Stimulated activated CD4-positive, alpha-beta T cell treated with anti-CD3 and anti-CD28 coated beads, Interleukin-1b, Interleukin-23, amount 100 ng/mL, for 4 hours (primary cell): Measurements from ENCODE around the gene TNFRSF4.
"Not testable (repeated sequence)": the region's sequence is repeated elsewhere in the genome, so short reads cannot be mapped to it uniquely, and the experiment has no call there.

ENCODE experiments used
- DNase-seq, 2 donors: peaks; one replicate each; pipeline ENCODE4 v3.0.0-alpha.2; 2020; ENCODE audit warnings: low read depth in 2 of 2

The TNFRSF4 gene

DNA sequence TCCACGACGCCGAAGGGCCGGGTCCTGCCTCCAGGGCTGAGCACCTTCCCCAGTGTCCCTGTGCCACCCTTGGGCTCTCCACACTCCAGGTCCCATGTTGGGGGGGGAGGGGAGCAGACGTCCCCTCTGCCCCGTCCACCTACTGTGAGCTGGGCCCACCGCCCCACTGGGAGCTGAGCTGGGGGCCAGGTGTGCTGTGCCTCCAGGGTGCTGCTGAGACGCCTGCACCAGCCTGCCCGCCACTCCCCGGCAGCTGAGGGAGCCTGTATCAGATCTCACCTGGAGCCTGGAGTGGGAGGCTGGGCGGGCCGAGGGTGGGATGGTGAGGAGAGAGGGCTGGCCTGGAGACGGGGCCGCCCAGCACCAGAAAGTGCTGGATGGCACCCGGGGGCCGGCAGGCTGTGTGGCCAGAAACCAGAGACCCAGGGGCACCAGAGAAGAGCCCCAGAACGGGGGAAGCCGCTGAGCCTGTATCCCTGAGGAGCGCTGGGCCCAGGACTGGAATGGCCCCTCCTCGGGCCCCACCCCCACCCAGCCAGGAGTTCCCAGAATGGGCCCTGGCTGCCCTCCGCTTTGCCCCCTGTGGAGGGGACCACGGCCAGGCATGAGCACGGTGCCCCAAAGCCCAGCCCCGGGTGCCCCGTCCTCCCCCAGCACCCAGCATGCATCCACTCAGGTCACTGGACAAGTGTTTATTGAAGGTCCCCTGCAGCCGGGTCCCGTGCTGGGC, 11.0 kb downstream of the TNFRSF4 start:
- no peak for DNase-seq

DNA sequence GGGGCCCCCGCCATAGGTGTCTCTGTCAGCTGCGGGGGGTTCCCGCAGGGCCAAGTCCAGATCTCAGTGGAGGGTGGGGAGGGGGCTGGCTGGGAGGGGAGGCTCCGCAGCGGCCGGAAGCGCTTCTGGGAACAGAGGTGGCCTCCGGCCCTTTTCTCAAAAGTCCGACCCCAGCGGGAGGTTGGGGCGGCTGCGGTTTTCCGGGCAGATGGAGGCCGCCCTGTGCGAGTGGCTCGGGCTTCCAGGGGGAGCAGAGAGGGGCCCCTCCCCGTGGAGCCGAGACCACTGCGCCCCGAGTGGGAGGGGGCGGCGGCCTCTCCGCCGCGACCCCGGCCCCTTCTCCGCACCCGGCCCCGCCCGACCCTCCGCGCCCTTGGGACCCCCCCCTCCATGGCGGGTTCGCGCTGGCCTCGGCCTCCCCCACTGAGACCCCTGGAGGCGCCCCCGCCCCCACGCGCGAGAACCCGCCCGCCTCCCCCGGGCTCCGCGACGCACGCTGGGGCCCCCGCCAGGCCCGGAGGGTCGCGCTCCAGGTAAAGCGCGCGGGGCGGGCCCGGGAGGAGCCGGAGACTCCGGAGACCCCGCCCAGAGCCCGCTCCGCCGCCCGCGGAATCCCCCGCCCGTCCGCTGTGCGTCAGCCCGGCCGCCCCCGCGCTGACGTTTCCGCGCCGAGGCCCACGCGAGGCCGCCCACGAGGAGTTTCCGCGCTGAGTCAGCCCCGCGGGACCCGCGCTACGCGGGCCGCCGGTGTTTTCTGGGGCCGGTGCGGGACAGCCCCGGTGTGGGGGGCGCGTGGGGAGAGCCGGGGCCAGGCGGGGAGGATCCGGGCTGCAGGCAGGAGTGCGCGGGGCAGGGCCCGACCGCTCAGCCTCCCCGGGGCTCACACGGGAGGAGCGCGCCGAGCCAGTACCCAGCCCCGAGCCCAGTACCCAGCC, 12.8 kb downstream of the TNFRSF4 start:
- DNase-seq: peak; percentile 94

DNA sequence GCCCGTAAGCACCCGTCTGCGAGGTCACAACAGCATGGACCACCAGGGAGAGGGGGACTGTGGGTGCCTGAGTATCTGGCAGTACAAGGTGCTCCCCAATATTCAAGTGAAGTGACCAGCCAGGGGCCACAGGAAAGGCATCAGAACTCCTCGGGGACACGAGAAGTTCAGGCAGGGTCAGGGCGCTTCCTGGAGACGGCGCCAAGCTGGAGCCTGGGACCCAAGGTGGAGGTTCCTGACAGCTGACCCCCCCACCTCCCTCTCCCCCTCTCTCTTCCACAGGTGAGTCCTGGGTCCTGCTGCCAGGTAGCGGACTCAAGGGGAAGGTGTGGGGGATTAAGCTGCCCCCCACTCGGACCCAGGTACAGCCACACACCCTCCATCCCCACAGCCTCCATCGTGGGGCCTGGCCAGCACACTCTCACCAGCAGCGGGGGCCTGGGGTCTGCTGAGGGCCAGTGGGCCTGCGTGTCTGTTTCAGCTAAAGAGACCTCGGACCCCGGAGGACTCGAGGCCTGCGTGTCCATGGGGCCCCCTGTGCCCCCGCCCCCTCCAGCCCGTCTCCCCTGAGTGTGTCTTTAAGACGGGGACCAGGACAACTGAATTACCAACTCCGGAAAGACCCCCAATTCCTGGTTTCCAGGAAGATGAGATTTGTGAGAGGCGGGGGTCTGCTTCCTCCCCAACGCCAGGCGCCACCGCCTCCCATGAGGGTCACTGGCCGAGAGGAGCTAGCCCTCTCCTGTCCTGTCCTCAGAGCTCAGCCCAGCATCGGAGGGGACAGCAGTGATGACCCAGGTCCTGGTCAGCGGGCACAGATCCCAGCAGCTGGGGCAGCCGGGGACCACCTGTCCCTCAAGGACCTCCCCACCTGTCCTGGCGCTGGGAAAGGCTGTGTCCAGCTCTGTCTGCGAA, 13.7 kb downstream of the TNFRSF4 start:
- DNase-seq: no peak

DNA sequence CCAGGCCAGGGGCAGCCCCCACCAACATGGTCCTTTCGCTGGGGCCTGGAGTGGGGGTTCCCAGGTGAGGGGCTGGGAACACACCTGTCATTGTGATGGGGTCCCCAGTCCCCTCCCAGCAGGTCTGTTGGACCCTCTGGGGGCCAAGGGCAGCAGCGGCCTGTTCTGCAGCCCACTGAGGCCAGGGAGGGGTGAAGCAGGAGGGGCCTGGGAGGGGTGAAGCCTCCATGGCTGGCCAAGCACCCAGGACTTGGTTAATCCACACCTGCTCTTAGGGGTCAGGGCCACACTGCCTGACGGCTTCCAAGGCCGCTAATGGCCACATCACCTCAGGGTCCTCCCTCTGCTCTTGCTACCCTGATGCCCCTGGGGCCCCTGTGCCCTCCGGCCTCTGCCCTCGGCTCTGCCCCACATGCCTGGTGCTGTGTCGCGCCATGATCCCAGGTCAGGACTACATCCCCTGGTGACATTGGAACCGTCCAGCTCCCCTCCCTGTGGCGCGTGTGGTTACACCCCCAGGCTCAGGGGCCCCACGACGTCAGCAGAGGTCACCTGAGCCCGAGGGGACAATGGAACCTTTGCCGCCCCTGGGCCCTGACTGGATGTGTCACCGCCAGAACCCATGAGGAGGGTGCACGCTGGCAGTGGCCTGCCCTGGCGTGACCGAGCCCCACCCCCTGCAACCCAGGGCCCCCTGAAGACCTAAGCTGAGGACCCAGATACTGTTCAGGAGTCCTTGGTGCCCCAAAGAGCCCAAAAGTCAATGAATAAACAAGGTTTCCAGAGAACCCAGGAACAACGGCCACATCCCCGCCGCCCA, 14.6 kb downstream of the TNFRSF4 start:
- DNase-seq: no peak

DNA sequence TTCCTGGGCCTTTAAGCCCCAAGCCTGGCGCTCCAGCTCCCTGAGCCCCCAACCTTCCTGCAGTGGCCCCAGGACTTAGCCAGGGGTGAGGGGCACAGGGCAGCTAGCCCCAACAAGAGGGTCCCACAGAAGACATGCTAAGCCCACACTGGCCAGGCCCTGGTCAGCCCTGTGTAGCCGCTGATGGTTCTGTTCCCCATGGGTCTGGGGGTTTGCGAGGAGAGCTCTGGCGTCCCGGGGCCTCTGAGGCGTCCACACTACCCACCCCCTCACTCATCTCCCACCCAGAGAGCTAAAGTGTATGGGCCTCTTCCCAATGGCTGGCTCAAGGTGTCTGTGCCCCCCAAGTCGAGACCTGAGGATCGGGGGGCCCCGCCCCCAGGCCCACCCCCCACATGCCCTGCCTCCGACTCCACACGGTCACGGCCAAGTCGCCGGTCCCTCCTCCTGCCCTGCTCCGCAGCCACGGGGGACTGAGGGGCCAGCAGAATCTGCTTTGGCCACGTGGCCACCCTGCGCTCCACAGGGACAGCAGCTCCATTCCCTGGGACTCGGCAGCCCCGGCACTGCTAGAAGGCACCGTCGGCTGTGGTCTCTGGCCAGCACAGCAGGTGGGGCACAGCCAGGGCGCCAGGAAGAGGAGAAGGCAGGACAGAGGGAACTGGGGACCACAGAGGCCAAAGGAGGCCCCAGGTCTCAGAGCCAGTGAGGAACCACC, 15.4 kb downstream of the TNFRSF4 start:
- no peak for DNase-seq

DNA sequence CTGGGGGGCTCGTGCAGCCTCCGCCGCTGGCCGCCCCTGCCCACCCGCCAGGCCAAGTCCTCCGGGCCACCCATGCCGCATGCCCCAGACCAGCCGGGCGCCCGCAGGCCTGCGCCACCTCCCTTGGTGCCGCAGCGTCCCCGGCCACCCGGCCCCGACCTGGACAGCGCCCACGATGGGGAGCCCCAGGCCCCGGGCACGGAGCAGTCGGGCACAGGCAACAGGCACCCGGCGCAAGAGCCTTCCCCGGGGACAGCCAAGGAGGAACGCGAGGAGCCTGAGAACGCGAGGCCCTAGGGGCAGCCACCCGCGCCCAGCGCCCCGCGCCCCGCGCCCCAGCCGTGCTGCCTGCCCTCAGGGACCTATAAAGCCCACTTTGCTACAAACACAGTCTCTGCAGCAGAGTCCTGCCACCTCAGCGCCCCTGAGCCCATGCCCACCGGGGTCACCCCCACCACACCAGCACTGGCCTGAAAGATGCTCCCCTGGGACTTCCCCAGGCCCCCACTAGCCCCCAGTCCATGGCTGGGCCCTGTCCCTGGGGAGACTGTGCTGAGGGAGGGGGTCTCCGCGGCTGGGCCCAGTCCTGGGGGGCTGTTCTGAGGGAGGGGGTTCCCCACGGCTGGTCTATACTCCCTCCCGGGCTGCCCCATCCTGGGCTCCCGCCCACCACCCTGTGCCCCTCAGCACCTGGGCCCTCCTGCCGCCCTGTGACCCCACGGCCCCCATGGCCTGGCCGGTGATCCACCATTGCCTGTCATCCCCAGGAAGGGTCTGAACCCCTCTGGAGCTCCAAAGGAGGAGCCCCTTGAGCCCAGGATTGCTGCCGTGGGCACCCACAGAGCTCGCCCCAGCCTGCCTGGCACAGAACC, 16.2 kb downstream of the TNFRSF4 start:
- DNase-seq: no peak

DNA sequence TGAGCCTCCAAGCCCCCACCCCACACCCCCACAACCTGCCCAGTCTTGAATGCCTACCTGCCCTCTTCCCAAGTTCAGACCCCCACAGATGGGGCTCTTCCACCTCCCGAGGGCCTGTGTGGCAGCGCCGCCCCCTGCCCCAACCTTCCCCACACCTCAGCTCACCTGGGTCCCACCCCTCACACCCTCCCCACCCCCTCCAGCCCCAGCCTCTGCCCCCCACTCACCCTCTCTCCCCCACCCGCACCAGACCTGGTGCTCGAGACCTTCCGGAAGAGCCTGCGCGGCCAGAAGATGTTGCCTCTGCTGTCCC, 16.8 kb downstream of the TNFRSF4 start:
- no peak for DNase-seq

DNA sequence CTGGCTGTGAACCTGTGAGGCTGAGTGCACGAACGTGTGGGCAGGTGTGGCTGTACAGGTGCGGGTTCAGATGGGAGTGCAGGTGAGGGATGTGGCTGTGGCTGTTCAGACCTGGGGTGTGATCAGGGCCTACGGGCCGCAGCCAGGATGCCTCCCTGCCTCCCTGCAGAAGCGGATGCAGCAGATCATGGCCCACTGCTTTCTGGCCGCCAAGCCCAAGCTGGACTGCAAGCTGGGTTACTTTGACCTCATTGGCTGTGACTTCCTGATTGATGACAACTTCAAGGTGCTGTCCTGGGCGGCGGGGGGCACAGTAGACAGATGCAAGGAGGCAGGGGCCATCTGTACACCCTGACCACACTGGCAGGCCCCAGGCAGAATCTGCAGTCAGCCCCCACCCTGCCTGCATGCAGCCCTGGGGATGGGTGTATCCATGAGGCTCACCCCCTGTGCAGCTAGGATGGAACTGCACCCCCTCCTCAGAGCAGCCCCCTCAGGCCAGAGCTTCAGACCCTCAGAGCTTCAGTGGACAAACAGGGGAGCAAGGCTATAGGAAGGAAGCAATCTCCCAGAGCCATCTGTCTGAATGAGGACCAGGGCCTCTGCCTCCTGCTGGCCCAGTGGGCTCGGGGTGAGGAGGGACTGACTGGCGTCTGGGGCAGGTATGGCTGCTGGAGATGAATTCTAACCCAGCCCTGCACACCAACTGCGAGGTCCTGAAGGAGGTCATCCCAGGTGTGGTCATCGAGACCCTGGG, 17.3 kb downstream of the TNFRSF4 start:
- no peak for DNase-seq

DNA sequence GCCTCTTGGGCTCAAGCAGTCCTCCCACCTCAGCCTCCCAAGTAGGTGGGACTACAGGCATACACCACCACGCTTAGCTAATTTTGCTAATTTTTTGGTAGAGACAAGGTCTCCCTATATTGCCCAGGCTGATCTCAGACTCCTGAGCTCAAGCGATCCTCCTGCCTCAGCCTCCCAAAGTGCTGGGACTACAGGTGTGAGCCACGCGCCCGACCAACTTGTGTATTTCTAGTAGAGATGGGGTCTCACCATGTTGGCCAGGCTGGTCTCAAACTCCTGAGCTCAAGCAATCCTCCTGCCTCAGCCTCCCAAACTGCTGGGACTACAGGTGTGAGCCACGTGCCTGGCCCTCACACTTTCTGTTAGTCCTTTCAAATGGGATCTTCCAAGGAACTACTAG, 18.2 kb downstream of the TNFRSF4 start:
- DNase-seq: not testable (repeated sequence)

DNA sequence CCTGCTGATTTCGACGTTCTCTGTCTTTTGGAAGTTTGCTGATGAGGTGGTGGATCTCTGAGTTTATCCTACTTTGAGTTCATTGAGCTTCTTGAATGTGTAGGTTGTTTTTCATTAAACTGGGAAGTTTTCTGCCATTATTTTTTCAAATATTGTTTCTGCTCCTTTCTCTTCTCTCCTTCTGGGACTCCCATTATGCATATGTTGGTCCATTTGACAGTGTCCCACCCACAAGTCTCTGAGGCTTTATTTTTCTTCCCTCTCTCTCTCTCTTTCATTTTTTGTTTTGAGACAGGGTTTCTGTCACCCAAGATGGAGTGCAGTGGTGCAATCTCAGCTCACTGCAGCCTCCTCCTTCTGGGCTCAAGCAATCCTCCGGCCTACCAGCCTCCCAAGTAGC, 19.2 kb downstream of the TNFRSF4 start:
- DNase-seq: no peak

DNA sequence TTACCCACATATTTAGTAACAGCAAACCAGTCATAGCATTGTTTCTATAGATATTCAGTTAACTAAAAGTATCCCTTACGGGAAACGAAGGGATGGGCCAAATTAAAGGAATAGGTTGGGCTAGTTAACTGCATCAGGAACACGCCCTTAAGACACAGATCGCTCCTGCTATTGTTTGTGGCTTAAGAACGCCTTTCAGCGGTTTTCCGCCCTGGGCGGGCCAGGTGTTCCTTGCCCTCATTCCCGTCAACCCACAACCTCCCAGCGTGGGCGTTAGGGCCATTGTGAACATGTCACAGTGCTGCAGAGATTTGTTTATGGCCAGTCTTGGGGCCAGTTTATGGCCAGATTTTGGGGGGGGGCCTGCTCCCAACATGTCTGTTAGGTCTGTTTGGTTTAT, 22.2 kb downstream of the TNFRSF4 start:
- no peak for DNase-seq

DNA sequence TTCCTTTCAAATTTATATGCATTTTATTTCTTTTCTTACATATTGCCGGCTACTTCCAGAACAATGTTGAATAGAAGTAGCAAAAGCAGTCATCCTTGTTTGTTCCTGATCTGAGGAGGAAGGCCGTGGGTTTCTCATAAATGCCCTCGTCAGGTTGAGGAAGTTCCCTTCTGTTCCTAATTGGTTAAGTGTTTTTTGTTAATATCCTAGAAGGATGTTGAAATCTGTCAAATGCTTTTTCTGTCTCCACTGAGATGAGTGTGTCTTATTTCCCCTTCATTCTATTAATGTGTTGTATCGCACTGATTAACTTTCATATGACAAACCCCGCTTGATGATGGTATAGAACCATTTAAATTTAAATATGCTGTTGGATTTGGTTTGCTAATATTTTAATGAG, 24.8 kb downstream of the TNFRSF4 start:
- no peak for DNase-seq

DNA sequence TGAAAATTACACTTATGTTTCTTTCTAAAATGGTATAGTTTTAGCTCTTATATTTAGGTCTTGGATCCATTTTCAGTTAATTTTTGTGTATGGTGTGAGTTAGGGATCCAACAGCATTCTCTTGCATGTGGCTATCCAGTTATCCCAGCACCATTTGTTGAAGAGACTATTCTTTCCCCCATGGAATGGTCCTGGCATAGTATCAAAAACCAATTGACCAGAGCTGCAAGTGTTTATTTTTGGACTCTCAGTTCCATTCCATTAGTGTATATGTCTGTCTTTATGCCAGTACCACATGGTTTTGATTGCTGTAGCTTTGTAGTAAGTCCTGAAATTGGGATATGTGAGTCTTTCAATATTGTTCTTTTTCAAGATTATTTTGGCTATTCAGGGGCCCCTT, 26.0 kb downstream of the TNFRSF4 start:
- DNase-seq: no peak

DNA sequence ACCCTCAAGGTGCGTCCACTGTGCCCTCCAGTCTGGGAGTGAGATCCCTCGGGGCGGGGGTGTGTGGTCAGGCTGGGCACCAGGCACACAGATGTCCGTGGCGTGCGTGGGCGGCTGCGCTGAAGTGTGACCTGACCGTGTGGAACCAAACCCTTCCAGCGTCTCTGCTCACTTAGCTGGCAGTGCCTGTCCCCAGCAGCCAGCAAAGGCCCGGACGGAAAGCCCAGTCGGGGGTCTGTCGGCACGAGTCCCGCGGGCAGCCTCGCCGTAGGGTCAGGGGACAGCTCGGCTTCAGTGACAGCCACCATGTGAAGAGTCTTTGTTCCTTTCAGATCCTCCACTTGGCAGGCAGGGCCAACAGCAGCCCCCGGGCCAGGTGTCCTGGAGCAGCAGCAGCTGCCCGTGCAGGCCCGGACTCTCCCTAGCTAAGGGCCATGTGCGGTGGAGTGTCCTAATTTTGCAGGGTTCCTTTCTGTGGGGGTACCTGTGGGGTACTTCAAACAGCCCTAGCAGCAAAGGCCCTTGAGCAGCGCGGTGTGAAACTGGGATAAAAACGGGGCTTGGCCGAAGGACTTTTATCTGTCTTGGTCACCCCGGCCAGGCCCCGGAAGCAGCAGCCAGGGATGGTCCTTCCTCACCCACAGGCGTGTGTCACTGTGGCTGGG, 28.7 kb downstream of the TNFRSF4 start:
- DNase-seq: no peak

DNA sequence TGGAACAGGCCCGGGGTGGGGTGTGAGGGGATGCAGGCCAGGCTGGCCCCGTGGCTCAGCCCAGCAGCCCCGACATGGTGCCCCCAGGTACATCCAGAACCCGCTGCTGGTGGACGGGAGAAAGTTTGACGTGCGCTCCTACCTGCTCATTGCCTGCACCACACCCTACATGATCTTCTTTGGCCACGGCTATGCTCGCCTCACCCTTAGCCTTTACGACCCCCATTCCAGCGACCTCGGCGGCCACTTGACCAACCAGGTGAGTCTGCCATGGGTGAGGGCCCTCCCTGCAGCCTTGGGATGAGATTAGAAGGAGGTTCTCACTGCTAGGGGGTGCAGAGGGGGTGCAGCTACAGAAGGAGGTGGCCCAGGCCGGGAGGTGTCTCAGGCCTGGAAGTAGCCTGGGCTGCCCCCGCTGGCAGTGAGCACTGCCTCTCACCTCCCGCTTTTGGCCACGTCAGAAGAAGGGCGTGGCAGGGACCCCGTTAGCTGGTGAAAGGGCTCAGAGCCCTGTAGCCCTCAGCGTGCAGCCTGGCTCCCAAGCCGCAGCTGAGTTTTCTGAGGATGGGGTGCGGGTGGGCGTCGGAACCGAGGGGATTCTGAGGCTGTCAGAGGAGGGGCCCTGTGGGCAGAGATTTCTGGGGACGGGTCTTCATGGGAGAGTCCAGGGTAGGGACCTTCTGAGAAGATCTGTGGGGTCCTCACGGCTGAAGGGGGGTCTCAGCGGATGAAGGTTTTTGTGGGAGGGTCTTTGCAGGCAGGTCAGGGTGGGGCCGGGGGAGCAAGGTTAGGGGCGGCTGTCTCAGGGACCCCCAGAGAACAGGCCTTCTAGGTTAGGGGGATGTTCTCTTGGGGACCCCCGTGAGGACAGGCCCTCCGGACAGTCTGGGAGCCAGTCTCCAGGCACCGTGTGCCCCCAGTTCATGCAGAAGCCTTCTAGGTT, 29.8 kb downstream of the TNFRSF4 start:
- no peak for DNase-seq

DNA sequence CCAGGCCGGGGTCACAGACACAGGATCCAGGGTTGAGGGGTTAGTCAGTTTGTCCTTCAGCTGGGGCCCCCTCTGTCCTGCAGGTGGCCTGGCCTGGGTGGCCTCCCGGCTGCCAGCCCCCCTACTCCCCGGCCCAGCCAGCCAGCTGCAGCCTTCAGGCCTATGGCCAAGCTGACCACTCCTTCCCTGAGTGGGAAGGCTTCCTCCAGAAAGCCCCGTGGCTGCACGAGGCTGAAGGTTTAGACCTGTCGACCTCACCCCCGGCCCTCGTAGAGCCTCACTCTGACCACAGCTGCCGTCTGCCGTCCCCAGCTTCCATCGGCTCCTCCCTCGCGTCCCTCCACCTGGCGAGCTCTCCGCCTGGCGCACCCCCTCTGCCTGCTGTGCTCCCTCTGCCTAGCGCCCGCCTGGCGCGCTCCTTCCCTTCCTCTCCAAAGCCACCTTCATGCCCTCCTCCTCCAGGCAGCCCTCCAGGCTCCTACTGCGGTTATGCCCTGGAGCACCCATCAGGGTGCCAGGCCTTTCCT, 30.7 kb downstream of the TNFRSF4 start:
- DNase-seq: no peak
